Body of pancreas (tissue), 4 donors: ENCODE results near the gene ACSBG1.

ENCODE experiments used
- POLR2A ChIP-seq, 3 donors: fragments of 450-650 bp; IDR thresholded peaks; one replicate each; pipeline ENCODE4 v1.6.1; 2016; ENCODE audit warnings: antibody characterized with exemption in 3 of 3, mild to moderate bottlenecking in 2 of 3
- TF ChIP-seq, protein P1 (sequence below), 7 experiments: fragments of 450-650 bp in 4 of 7; fragments of 200-600 bp in 3 of 7; sonication (generic) in 3 of 7; IDR thresholded peaks; one replicate each; pipeline ENCODE4 v1.5.1; 2016 to 2019; ENCODE audit warnings: antibody characterized with exemption in 7 of 7

DNA sequence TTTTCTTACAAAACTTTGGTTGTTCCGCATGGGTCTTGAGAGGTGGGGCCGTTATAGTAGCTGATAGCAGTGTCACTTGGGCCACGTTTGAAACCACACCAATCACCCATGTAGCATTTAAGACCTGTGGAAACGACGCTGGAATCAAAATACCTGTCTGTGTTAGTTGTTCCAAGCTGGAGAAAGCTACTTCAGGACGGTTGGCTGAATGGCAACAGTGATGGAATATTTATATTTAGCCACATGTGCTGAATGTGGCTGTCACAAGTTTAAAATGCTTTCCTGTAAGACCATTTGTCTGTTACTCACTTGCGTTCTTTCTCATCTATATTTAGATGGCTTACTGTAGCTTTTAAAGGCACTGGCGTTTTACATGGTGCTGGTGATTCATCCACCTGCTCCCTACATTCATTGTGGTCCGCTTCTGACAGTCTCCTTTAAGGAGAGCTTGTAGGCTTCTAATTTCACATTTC, 31.4 kb upstream of the ACSBG1 start:
- TF ChIP-seq, protein P1, sequence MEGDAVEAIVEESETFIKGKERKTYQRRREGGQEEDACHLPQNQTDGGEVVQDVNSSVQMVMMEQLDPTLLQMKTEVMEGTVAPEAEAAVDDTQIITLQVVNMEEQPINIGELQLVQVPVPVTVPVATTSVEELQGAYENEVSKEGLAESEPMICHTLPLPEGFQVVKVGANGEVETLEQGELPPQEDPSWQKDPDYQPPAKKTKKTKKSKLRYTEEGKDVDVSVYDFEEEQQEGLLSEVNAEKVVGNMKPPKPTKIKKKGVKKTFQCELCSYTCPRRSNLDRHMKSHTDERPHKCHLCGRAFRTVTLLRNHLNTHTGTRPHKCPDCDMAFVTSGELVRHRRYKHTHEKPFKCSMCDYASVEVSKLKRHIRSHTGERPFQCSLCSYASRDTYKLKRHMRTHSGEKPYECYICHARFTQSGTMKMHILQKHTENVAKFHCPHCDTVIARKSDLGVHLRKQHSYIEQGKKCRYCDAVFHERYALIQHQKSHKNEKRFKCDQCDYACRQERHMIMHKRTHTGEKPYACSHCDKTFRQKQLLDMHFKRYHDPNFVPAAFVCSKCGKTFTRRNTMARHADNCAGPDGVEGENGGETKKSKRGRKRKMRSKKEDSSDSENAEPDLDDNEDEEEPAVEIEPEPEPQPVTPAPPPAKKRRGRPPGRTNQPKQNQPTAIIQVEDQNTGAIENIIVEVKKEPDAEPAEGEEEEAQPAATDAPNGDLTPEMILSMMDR (IDR thresholded peaks at IDR 0.05): no peak
- no peak for TF ChIP-seq POLR2A (IDR thresholded peaks at IDR 0.05)
